ENCODE data around the gene TMA7. TPM values are rescaled to one million over a fixed set of nuclear protein-coding genes. Genes with fewer than 3 reads are reported as not detected.

The TMA7 gene
- total and polyA plus RNA-seq, 5 donors: 187 to 526 (median 219) TPM

- DNase-seq: peak in 2 of 3 donors; percentile 10 to 41
- H3K27ac ChIP-seq (ENCODE audit: low read length): no peak overlapping the region
Measured at GRCh38 chr3:48416091-48416505, 24.0 kb upstream of the TMA7 start.

GRCh38 chr3:48416546-48416945 lies 23.5 kb upstream of the TMA7 start:
- Histone ChIP-seq H3K27me3 (ENCODE audit: control insufficient read depth, insufficient read depth) (no peaks in the 10 kb centered on the region), H3K4me3 (ENCODE audit: low read length) (no peak overlapping the region), H3K9me3 (ENCODE audit: control insufficient read depth, low read length) (no peaks in the 10 kb centered on the region), H3K4me1 (ENCODE audit: control insufficient read depth, insufficient read depth, low read length) (no peaks in the 10 kb centered on the region), H3K27ac (ENCODE audit: low read length) (no peak overlapping the region)
- intact Hi-C loops (cut with DNase I): no loop called here
- ATAC-seq (no peak), DNase-seq (peak in 2 of 3 donors; percentile 6 to 16)
- WGBS: 95% methylated on average over 4 of the region's 4 CpGs

More at GRCh38 chr3:48416091-48416505, 24.0 kb upstream of the TMA7 start:
- no peaks in the 10 kb centered on the region for H3K27me3 ChIP-seq (ENCODE audit: control insufficient read depth, insufficient read depth)
- H3K4me3 ChIP-seq (ENCODE audit: low read length): no peak overlapping the region
- intact Hi-C loops (cut with DNase I): no loop called here
- ATAC-seq: no peak
- H3K4me1 ChIP-seq (ENCODE audit: control insufficient read depth, insufficient read depth, low read length): no peaks in the 10 kb centered on the region
- 93% methylated on average over 14 of the region's 14 CpGs for WGBS
- H3K9me3 ChIP-seq (ENCODE audit: control insufficient read depth, low read length): no peaks in the 10 kb centered on the region

GRCh38 chr3:48417529-48418108 lies 22.4 kb upstream of the TMA7 start:
- H3K4me3 ChIP-seq (ENCODE audit: low read length): no peak overlapping the region
- intact Hi-C loops (cut with DNase I): no loop called here
- no peak overlapping the region for H3K27ac ChIP-seq (ENCODE audit: low read length)
- H3K9me3 ChIP-seq (ENCODE audit: control insufficient read depth, low read length): no peaks in the 10 kb centered on the region
- ATAC-seq (no peak), DNase-seq (peak in 2 of 3 donors; percentile 40 to 50)
- H3K4me1 ChIP-seq (ENCODE audit: control insufficient read depth, insufficient read depth, low read length): no peaks in the 10 kb centered on the region
- H3K27me3 ChIP-seq (ENCODE audit: control insufficient read depth, insufficient read depth): no peaks in the 10 kb centered on the region
- WGBS: 93% methylated on average over 14 of the region's 14 CpGs

- intact Hi-C loops (cut with DNase I): no loop called here
- Histone ChIP-seq H3K9me3 (ENCODE audit: control insufficient read depth, low read length) (no peaks in the 10 kb centered on the region), H3K27me3 (ENCODE audit: control insufficient read depth, insufficient read depth) (no peaks in the 10 kb centered on the region), H3K4me3 (ENCODE audit: low read length) (no peak overlapping the region), H3K4me1 (ENCODE audit: control insufficient read depth, insufficient read depth, low read length) (no peaks in the 10 kb centered on the region), H3K27ac (ENCODE audit: low read length) (no peak overlapping the region)
- DNase-seq (peak in 2 of 3 donors; percentile 39 to 44), ATAC-seq (no peak)
- WGBS: 91% methylated on average over 17 of the region's 17 CpGs
Measured at GRCh38 chr3:48418140-48418539, 21.9 kb upstream of the TMA7 start.

GRCh38 chr3:48418651-48419050 lies 21.4 kb upstream of the TMA7 start:
- no peaks in the 10 kb centered on the region for H3K4me1 ChIP-seq (ENCODE audit: control insufficient read depth, insufficient read depth, low read length)
- no peak overlapping the region for H3K4me3 ChIP-seq (ENCODE audit: low read length)
- no peaks in the 10 kb centered on the region for H3K9me3 ChIP-seq (ENCODE audit: control insufficient read depth, low read length)
- intact Hi-C loops (cut with DNase I): no loop called here
- 90% methylated on average over 9 of the region's 9 CpGs for WGBS
- no peaks in the 10 kb centered on the region for H3K27me3 ChIP-seq (ENCODE audit: control insufficient read depth, insufficient read depth)
- no peak for ATAC-seq
- DNase-seq: peak in 2 of 3 donors; percentile 14 to 20
- H3K27ac ChIP-seq (ENCODE audit: low read length): no peak overlapping the region

- no peaks in the 10 kb centered on the region for H3K27me3 ChIP-seq (ENCODE audit: control insufficient read depth, insufficient read depth)
- 89% methylated on average over 9 of the region's 9 CpGs for WGBS
- no peak overlapping the region for H3K4me3 ChIP-seq (ENCODE audit: low read length)
- no peaks in the 10 kb centered on the region for H3K4me1 ChIP-seq (ENCODE audit: control insufficient read depth, insufficient read depth, low read length)
- ATAC-seq: no peak
- DNase-seq: peak in 2 of 3 donors; percentile 12 to 35
- no peak overlapping the region for H3K27ac ChIP-seq (ENCODE audit: low read length)
- intact Hi-C loops (cut with DNase I): no loop called here
- H3K9me3 ChIP-seq (ENCODE audit: control insufficient read depth, low read length): no peaks in the 10 kb centered on the region
Measured at GRCh38 chr3:48419149-48419548, 20.9 kb upstream of the TMA7 start.

- H3K4me3 ChIP-seq (ENCODE audit: low read length): no peak overlapping the region
- H3K4me1 ChIP-seq (ENCODE audit: control insufficient read depth, insufficient read depth, low read length): no peaks in the 10 kb centered on the region
- no peak overlapping the region for H3K27ac ChIP-seq (ENCODE audit: low read length)
- 91% methylated on average over 17 of the region's 17 CpGs for WGBS
- DNase-seq (peak in 2 of 3 donors; percentile 19 to 57), ATAC-seq (no peak)
- no peaks in the 10 kb centered on the region for H3K27me3 ChIP-seq (ENCODE audit: control insufficient read depth, insufficient read depth)
- H3K9me3 ChIP-seq (ENCODE audit: control insufficient read depth, low read length): no peaks in the 10 kb centered on the region
- intact Hi-C loops (cut with DNase I): no loop called here
Measured at GRCh38 chr3:48419597-48419996, 20.5 kb upstream of the TMA7 start.

- peak in 2 of 3 donors; percentile 31 to 45 for DNase-seq
- intact Hi-C loops (cut with DNase I): no loop called here
- no peak for ATAC-seq
- no peaks in the 10 kb centered on the region for H3K27me3 ChIP-seq (ENCODE audit: control insufficient read depth, insufficient read depth)
- H3K9me3 ChIP-seq (ENCODE audit: control insufficient read depth, low read length): no peaks in the 10 kb centered on the region
- no peak overlapping the region for H3K4me3 ChIP-seq (ENCODE audit: low read length)
- peaks cover 2% of the 10 kb centered on the region for H3K4me1 ChIP-seq (ENCODE audit: control insufficient read depth, insufficient read depth, low read length)
- H3K27ac ChIP-seq (ENCODE audit: low read length): no peak overlapping the region
- 90% methylated on average over 14 of the region's 14 CpGs for WGBS
Measured at GRCh38 chr3:48420561-48420960, 19.5 kb upstream of the TMA7 start.

- H3K27me3 ChIP-seq (ENCODE audit: control insufficient read depth, insufficient read depth): no peaks in the 10 kb centered on the region
- intact Hi-C loops (cut with DNase I): no loop called here
- H3K27ac ChIP-seq (ENCODE audit: low read length): no peak overlapping the region
- peaks cover 10% of the 10 kb centered on the region for H3K4me1 ChIP-seq (ENCODE audit: control insufficient read depth, insufficient read depth, low read length)
- ATAC-seq (no peak), DNase-seq (peak in 1 of 3 donors; percentile 33)
- H3K4me3 ChIP-seq (ENCODE audit: low read length): no peak overlapping the region
- H3K9me3 ChIP-seq (ENCODE audit: control insufficient read depth, low read length): no peaks in the 10 kb centered on the region
- WGBS: 89% methylated on average over 3 of the region's 3 CpGs
Measured at GRCh38 chr3:48422272-48422671, 17.8 kb upstream of the TMA7 start.

- Histone ChIP-seq H3K27ac (ENCODE audit: low read length) (no peak overlapping the region), H3K27me3 (ENCODE audit: control insufficient read depth, insufficient read depth) (no peaks in the 10 kb centered on the region), H3K4me3 (ENCODE audit: low read length) (no peak overlapping the region), H3K9me3 (ENCODE audit: control insufficient read depth, low read length) (no peaks in the 10 kb centered on the region), H3K4me1 (ENCODE audit: control insufficient read depth, insufficient read depth, low read length) (peaks cover 14% of the 10 kb centered on the region)
- intact Hi-C loops (cut with DNase I): no loop called here
- DNase-seq (peak in 1 of 3 donors; percentile 26), ATAC-seq (no peak)
- WGBS: 88% methylated on average over 8 of the region's 8 CpGs
Measured at GRCh38 chr3:48422681-48423080, 17.4 kb upstream of the TMA7 start.

- 87% methylated on average over 25 of the region's 25 CpGs for WGBS
- Histone ChIP-seq H3K4me3 (ENCODE audit: low read length) (no peak overlapping the region), H3K27ac (ENCODE audit: low read length) (no peak overlapping the region), H3K4me1 (ENCODE audit: control insufficient read depth, insufficient read depth, low read length) (peaks cover 15% of the 10 kb centered on the region), H3K27me3 (ENCODE audit: control insufficient read depth, insufficient read depth) (no peaks in the 10 kb centered on the region), H3K9me3 (ENCODE audit: control insufficient read depth, low read length) (no peaks in the 10 kb centered on the region)
- ATAC-seq: no peak
- intact Hi-C loops (cut with DNase I): no loop called here
- peak in 2 of 3 donors; percentile 38 to 53 for DNase-seq
Measured at GRCh38 chr3:48423241-48423882, 16.7 kb upstream of the TMA7 start.
